HG03025 (cell line): Measurements from ENCODE around the gene SCTR.
"Not testable (repeated sequence)": the region's sequence is repeated elsewhere in the genome, so short reads cannot be mapped to it uniquely, and the experiment has no call there.

Source experiments
- ATAC-seq: cut with Tn5 transposase; IDR thresholded peaks from one replicate; pipeline ENCODE4 v1.9.1; 2021; ENCODE audit warnings: mild to moderate bottlenecking, moderate library complexity; ENCODE audit not compliant: unreplicated experiment, low FRiP score

Gene SCTR

GRCh38 chr2:119419065-119419464, 105.2 kb downstream of the SCTR start:
- ATAC-seq, result no peak

GRCh38 chr2:119417908-119418307, 106.4 kb downstream of the SCTR start:
- ATAC-seq, result no peak

GRCh38 chr2:119416299-119416923, 107.9 kb downstream of the SCTR start:
- ATAC-seq, result no peak

- no peak for ATAC-seq
Measured at GRCh38 chr2:119415630-119416029, 108.7 kb downstream of the SCTR start.

- ATAC-seq, result no peak
Measured at GRCh38 chr2:119414894-119415293, 109.4 kb downstream of the SCTR start.

GRCh38 chr2:119409506-119409905, 114.8 kb downstream of the SCTR start:
- no peak for ATAC-seq

- ATAC-seq, result no peak
Measured at GRCh38 chr2:119408221-119408619, 116.1 kb downstream of the SCTR start.

GRCh38 chr2:119407430-119408220, 116.7 kb downstream of the SCTR start:
- no peak for ATAC-seq

- no peak for ATAC-seq
Measured at GRCh38 chr2:119405151-119405550, 119.1 kb downstream of the SCTR start.

GRCh38 chr2:119403618-119404017, 120.7 kb downstream of the SCTR start:
- not testable (repeated sequence) for ATAC-seq

GRCh38 chr2:119402645-119403560, 121.4 kb downstream of the SCTR start:
- no peak for ATAC-seq

GRCh38 chr2:119402106-119402505, 122.2 kb downstream of the SCTR start:
- no peak for ATAC-seq

GRCh38 chr2:119397196-119397595, 127.1 kb downstream of the SCTR start:
- ATAC-seq, result no peak

- ATAC-seq, result no peak
Measured at GRCh38 chr2:119393971-119394748, 130.1 kb downstream of the SCTR start.
